SH-SY5Y (cell line): ENCODE measurements around the gene KDM5B.

Experiments used
- GATA2 ChIP-seq: IDR thresholded peaks from 2 replicates; pipeline ENCODE4 v1.6.1; 2011; ENCODE audit warnings: mild to moderate bottlenecking, low read depth, low read length
- GATA3 ChIP-seq: IDR thresholded peaks from 2 replicates; pipeline ENCODE4 v1.6.1; 2011; ENCODE audit warnings: low read depth, mild to moderate bottlenecking, low read length, moderate library complexity

DNA sequence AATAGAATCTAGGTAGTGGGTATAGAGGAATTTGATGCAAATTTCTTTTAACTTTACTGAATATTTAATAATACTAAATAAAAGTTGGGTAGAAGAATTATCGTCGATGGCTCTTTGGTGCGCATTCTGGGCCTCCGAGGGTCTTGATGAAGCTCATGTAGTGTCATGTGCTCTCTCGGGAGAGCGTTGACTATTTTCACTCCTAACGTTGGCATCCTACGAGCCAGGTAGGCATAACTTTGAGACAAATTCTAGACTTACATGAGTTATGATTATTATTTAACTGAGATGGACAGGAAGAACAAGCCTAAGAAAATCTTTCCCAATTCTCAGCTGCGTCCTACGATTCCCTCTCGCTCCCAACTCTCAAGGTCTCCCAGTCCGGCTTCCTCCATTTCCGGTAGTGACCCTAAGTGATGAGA lies 2.0 kb upstream of the KDM5B start:
- TF ChIP-seq GATA2 (no peak), GATA3 (no peak)
